ENCODE data around the gene LIFR.
"Not testable (repeated sequence)": the region's sequence is repeated elsewhere in the genome, so short reads cannot be mapped to it uniquely, and the experiment has no call there.

LIFR gene

DNA sequence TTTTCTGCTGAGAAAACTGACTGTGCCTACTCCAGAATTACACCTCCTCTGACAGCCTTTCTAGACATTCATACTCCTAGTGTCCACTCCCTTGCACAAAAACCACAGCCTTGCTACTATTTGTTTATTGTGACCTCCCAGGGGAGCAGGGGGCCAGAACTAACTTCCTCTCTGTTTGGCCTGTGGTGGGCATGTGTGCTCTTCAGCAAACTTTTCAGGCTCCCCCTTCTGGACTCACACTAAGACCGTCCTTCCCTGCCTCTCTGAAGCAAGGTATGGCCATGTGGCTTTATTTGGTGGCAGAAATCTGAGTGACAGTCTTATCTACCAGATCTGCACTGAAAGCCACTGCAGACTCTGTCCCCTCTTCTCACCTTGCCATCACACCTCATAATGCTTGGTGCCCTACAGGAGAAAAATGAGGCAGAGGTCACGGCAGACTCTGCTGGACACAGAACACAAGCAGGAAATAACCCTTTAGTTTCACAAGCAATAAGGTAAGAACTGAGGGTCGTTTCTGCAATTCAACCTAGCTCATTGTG lies 28.2 kb downstream of the LIFR start:
- peaks cover 30% of the 10 kb centered on the region for H3K4me1 ChIP-seq
- peak; percentile 40 for TF ChIP-seq CTCF (IDR thresholded peaks at IDR 0.05; ENCODE audit: low read depth, low read length)
- H3K4me3 ChIP-seq (ENCODE audit: low read depth, low read length): no peak overlapping the region
- DNase-seq: no peak
- H3K36me3 ChIP-seq: peaks cover 16% of the 10 kb centered on the region
- H3K27me3 ChIP-seq: no peaks in the 10 kb centered on the region
- no peaks in the 10 kb centered on the region for H3K9me3 ChIP-seq

GRCh38 chr5:38527475-38527874 lies 29.0 kb downstream of the LIFR start:
- no peak for TF ChIP-seq CTCF (IDR thresholded peaks at IDR 0.05; ENCODE audit: low read depth, low read length)

DNA sequence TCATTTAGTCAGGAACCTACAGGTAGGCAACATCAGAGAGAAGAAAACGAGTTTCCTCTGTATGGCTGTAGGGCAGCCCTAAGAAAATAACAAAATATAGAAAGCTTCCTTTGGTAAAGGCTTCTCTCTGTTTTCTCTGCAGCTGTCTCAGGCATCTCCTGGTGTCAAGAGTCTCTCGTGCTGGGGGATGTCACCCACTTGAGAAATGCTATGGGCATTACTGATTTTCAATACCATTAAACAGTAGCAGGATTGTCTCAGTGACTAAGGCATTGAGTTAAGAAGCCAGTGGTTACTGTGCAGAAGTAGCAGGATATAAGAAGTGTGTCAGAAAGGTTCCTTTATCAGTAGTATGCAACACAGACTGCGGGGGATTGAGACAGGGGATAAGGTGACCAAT lies 32.4 kb downstream of the LIFR start:
- Histone ChIP-seq H3K36me3 (peaks cover 45% of the 10 kb centered on the region), H3K4me3 (ENCODE audit: low read depth, low read length) (no peak overlapping the region), H3K4me1 (peaks cover 8% of the 10 kb centered on the region), H3K27me3 (no peaks in the 10 kb centered on the region), H3K9me3 (no peaks in the 10 kb centered on the region)
- TF ChIP-seq CTCF (IDR thresholded peaks at IDR 0.05; ENCODE audit: low read depth, low read length): no peak
- DNase-seq: no peak

More at GRCh38 chr5:38527475-38527874, 29.0 kb downstream of the LIFR start:
- Histone ChIP-seq H3K9me3 (no peaks in the 10 kb centered on the region), H3K27me3 (no peaks in the 10 kb centered on the region), H3K4me3 (ENCODE audit: low read depth, low read length) (no peak overlapping the region), H3K36me3 (peaks cover 19% of the 10 kb centered on the region), H3K4me1 (peaks cover 23% of the 10 kb centered on the region)
- no peak for DNase-seq

DNA sequence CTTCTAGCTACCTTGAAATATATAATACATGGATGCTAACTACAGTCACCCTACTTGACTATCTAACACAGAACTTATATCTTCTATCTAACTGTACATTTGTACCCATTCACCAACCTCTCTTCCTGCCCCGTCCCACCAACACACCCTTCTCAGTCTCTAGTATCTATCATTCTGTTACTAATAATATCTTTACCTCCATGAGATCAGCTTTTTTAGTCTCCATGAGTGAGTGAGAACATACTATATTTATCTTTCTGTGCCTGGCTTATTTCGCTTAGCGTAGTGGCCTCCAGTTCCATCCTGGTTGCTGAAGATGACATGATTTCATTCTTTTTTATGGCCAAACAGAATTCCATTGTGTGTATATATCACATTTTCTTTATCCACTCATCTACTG lies 37.0 kb downstream of the LIFR start:
- Histone ChIP-seq H3K4me3 (ENCODE audit: low read depth, low read length) (no peak overlapping the region), H3K9me3 (no peaks in the 10 kb centered on the region), H3K36me3 (peaks cover 36% of the 10 kb centered on the region), H3K4me1 (peaks cover 11% of the 10 kb centered on the region), H3K27me3 (no peaks in the 10 kb centered on the region)
- DNase-seq: no peak
- TF ChIP-seq CTCF (IDR thresholded peaks at IDR 0.05; ENCODE audit: low read depth, low read length): no peak

DNA sequence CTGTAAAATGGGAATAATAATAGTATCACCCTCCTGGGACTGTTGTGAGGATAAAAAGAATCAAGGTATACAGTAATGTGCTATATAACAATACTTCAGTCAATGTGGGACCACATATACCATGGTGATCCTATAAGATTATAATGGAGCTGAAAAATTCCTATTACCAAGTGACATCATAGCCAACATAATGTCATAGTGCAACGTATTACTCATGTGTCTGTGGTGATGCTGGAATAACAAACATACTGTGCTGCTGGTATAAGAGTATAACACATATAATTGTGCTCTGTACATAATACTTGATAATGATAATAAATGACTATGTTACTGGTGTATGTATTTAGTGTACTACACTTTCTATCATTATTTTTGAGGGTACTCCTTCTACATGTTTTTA lies 38.1 kb downstream of the LIFR start:
- no peak for DNase-seq
- Histone ChIP-seq H3K36me3 (peaks cover 38% of the 10 kb centered on the region), H3K9me3 (no peaks in the 10 kb centered on the region), H3K27me3 (no peaks in the 10 kb centered on the region), H3K4me1 (peaks cover 16% of the 10 kb centered on the region), H3K4me3 (ENCODE audit: low read depth, low read length) (no peak overlapping the region)
- TF ChIP-seq CTCF (IDR thresholded peaks at IDR 0.05; ENCODE audit: low read depth, low read length): no peak

DNA sequence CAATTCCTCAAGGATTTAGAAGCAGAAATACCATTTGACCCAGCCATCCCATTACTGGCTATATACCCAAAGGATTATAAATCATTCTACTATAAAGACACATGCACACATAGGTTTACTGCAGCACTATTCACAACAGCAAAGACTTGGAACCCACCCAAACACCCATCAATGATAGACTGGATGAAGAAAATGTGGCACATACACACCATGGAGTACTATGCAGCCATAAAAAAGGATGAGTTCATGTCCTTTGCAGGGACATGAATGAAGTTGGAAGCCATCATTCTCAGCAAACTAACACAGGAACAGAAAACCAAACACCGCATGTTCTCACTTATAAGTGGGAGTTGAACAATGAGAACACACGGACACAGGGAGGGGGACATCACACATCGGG lies 39.8 kb downstream of the LIFR start:
- H3K27me3 ChIP-seq; DNase-seq; H3K9me3 ChIP-seq; H3K4me3 ChIP-seq (ENCODE audit: low read depth, low read length): not testable (repeated sequence)
- peaks cover 31% of the 10 kb centered on the region for H3K36me3 ChIP-seq
- peaks cover 16% of the 10 kb centered on the region for H3K4me1 ChIP-seq

DNA sequence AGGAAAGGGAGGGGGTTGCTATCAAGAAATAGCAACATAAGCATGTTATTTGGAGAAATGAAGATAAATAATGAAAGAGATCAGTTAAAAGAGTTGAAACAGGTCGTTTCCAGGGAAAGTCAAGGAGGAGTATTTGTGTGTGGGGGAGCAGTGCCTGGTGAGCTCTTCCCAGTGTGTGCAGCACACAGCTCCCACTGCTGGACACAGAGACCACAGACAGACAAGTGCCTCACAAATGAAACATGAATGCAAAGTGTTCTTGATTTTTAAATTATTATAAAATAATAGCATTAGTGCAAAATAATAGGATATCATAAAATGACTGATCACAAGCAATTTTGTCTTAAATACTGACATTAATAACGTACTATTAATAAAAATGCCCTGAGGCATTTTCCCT lies 40.8 kb downstream of the LIFR start:
- Histone ChIP-seq H3K4me1 (peaks cover 16% of the 10 kb centered on the region), H3K27me3 (no peaks in the 10 kb centered on the region; the same call in 1 of the 2 replicates), H3K4me3 (ENCODE audit: low read depth, low read length) (no peak overlapping the region), H3K9me3 (no peaks in the 10 kb centered on the region), H3K36me3 (peaks cover 34% of the 10 kb centered on the region)
- peak; percentile 45 for DNase-seq
- peak; percentile 77 for TF ChIP-seq CTCF (IDR thresholded peaks at IDR 0.05; ENCODE audit: low read depth, low read length)

Measured in BE2C (cell line).